KOPT-K1 (cell line): ENCODE measurements around the gene SUMO4.

Source experiments
- H3K27ac ChIP-seq: fragments of 200-600 bp; sonication (generic); 2 replicates; pipeline ENCODE4 v1.5.1; 2016; ENCODE audit warnings: antibody characterized with exemption, mild to moderate bottlenecking, low read depth, low read length; ENCODE audit not compliant: poor library complexity, severe bottlenecking
- H3K36me3 ChIP-seq: fragments of 200-600 bp; sonication (generic); 2 replicates; pipeline ENCODE4 v1.5.1; 2017; ENCODE audit warnings: antibody characterized with exemption, mild to moderate bottlenecking, low read length, moderate library complexity; ENCODE audit not compliant: insufficient read depth
- H3K9me3 ChIP-seq: fragments of 200-600 bp; sonication (generic); 2 replicates; pipeline ENCODE4 v1.5.1; 2017; ENCODE audit warnings: antibody characterized with exemption, low read length, mild to moderate bottlenecking; ENCODE audit not compliant: insufficient read depth, poor library complexity, severe bottlenecking

Gene SUMO4

DNA sequence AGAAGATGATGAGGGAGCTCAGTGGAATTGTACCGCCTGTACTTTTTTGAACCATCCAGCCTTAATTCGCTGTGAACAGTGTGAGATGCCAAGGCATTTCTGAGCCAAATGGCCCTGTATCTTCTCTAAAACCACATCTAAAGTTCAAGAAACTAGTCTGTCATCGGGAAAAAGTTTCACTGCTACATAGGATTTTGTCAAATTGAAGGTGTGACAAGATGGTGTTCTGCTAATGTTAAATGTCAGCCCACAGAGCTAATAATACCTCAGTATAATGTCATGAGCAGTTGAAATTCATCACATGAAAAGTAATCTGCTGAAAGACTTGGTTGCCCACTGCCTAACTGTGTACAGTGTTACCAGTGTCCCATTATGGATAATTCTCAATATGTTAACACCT lies 9.6 kb downstream of the SUMO4 start:
- Histone ChIP-seq H3K27ac (no peak overlapping the region), H3K9me3 (no peaks in the 10 kb centered on the region), H3K36me3 (peaks cover 45% of the 10 kb centered on the region)

DNA sequence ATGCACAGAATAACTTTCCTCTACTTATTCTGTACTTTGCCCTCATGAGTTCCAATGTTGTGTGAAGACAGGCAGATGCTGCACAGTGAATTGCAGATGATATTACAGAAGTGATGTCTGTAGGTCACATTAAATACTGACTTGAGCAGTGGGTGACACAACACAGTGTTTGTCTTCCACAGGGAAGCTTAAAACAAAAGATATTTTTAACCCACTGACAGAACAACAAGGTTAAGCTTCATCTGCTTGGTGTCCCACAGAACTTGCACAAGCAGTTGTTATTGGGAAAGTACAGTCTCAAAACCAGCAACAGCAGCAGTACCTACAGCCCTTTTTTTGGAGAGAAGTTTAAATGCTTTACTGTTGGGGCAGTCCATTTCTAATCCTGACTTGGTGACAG lies 10.5 kb downstream of the SUMO4 start:
- Histone ChIP-seq H3K27ac (no peak overlapping the region), H3K36me3 (peaks cover 36% of the 10 kb centered on the region), H3K9me3 (no peaks in the 10 kb centered on the region)

- Histone ChIP-seq H3K9me3 (no peaks in the 10 kb centered on the region), H3K36me3 (peaks cover 21% of the 10 kb centered on the region), H3K27ac (no peak overlapping the region)
Measured at GRCh38 chr6:149414009-149414408, 13.9 kb downstream of the SUMO4 start.

- H3K9me3 ChIP-seq, result no peaks in the 10 kb centered on the region
- H3K36me3 ChIP-seq, result peaks cover 13% of the 10 kb centered on the region
- no peak overlapping the region for H3K27ac ChIP-seq
Measured at GRCh38 chr6:149414821-149415220, 14.8 kb downstream of the SUMO4 start.

DNA sequence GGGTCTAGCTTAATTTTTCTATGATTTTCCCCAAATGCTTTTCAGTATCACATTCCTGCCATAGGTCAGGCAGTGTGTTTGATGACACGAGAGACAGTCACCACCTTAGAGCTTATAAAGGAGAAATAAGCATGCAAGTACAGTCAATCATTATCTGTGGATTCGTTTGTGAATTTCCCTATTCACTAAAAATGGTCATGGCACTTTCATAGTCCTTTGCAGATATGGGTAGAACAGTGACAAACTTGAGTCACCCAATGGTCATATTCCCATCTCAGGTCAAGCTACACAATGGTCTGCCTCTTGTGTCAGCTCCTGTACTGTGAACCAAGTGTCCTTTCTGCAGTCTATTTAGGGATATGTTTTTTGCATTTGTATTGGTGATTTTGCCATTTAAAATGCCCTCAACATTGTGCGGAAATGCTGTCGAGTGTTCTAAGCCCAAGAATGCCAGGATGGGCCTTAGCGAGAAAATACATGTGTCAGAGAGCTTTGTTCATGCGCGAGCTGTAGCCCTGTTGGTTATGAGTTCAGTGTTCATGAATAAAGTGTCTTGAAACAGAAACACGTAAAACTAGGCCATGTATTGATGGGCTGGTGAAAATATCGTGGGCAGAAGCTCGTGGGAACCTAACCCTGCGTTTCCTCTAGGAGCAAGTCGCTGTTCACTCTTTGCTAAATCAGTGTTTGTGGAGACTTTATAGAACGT lies 19.8 kb downstream of the SUMO4 start:
- H3K27ac ChIP-seq, result no peak overlapping the region
- H3K36me3 ChIP-seq, result no peaks in the 10 kb centered on the region
- H3K9me3 ChIP-seq, result no peaks in the 10 kb centered on the region

- Histone ChIP-seq H3K9me3 (no peaks in the 10 kb centered on the region), H3K27ac (no peak overlapping the region), H3K36me3 (no peaks in the 10 kb centered on the region)
Measured at GRCh38 chr6:149421132-149421531, 21.1 kb downstream of the SUMO4 start.

DNA sequence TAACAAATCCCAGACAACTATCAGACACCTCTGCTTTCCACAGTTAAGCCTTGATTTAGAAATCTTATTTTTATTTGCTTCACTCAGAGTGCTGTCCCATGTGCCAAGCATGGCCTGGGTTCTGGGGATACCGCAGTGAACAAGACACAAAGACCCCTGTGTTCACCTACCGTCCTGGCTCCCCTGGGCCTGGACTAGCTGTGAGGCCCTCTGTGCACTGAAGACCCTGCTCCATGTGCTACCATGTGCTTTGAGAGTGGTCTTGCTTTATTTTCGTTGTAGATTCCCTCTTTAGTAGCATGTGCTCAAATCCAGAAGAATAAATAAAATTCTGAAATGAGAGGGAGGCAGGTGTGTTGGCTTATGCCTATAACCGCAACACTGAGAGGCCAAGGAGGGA lies 22.5 kb downstream of the SUMO4 start:
- no peak overlapping the region for H3K27ac ChIP-seq
- H3K9me3 ChIP-seq, result no peaks in the 10 kb centered on the region
- H3K36me3 ChIP-seq, result no peaks in the 10 kb centered on the region

GRCh38 chr6:149423964-149424440 lies 23.9 kb downstream of the SUMO4 start:
- Histone ChIP-seq H3K36me3 (no peaks in the 10 kb centered on the region), H3K9me3 (no peaks in the 10 kb centered on the region), H3K27ac (no peak overlapping the region)

- Histone ChIP-seq H3K27ac (no peak overlapping the region), H3K9me3 (no peaks in the 10 kb centered on the region), H3K36me3 (no peaks in the 10 kb centered on the region)
Measured at GRCh38 chr6:149425224-149425623, 25.2 kb downstream of the SUMO4 start.

GRCh38 chr6:149425754-149426153 lies 25.7 kb downstream of the SUMO4 start:
- Histone ChIP-seq H3K9me3 (no peaks in the 10 kb centered on the region), H3K36me3 (no peaks in the 10 kb centered on the region), H3K27ac (no peak overlapping the region)

GRCh38 chr6:149428606-149429005 lies 28.5 kb downstream of the SUMO4 start:
- no peaks in the 10 kb centered on the region for H3K36me3 ChIP-seq

GRCh38 chr6:149429427-149430360 lies 29.6 kb downstream of the SUMO4 start:
- Histone ChIP-seq H3K9me3 (no peaks in the 10 kb centered on the region), H3K36me3 (no peaks in the 10 kb centered on the region), H3K27ac (no peak overlapping the region)

More at GRCh38 chr6:149428606-149429005, 28.5 kb downstream of the SUMO4 start:
- no peaks in the 10 kb centered on the region for H3K9me3 ChIP-seq
- H3K27ac ChIP-seq, result no peak overlapping the region

DNA sequence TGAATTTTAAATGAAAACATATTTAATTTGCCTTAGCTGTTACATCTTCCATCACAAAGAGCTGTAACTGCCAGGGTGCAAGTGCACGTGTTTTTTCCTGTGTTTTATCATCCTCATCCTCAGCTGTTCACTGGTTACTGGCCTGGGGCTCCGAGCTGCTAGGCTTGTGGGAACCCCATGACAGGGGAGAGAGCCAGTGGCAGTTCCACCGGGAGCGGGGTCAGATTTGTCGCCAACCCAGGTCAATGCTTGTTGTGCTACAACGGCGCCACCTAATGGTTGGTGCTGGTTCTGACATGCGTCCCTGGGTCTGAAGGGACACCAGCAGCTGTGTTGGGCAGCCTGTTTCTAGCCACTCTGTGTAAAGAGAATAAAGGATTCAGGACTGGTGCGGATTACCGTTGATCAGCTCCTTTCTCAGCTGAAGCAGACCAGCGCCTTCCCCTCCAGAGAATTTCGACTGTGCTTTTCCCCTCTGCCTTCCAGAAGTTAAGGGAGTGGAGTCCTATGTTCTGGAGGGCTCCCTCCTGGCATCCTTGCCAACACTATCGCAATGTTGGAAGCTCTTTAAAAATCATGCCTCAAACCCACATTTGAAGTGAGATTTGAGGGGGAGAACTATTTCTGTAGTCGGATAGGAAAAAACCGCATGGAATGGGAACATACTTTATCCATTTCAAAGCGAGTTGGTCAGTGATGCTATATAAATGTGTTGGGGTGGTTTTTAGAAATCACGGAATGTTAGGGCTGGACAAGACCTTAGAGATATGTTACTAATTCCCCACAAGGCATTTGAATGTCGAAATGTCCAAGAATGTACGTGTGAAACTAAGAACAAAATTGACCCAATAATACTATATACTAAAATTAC lies 32.1 kb downstream of the SUMO4 start:
- Histone ChIP-seq H3K36me3 (no peaks in the 10 kb centered on the region), H3K27ac (no peak overlapping the region), H3K9me3 (no peaks in the 10 kb centered on the region)

DNA sequence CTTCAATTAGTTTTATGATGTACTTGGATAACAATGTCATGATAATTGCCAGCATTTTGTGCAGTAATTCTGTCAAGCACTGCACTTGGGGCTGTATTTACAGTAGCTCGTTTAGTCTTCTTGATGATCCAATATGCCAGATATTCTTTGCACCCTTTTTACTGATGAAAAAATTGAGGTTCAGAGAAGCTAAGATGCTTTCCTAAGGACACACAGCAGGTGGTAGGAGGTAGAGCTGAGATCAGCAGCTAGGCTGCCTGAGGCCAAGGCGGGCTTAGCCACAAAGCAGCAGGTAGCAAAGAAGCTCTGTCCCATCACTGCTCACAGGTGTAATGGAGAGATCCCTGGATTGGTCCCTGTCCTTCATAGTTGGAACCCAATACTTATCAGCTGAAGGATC lies 33.3 kb downstream of the SUMO4 start:
- no peak overlapping the region for H3K27ac ChIP-seq
- no peaks in the 10 kb centered on the region for H3K9me3 ChIP-seq
- H3K36me3 ChIP-seq, result no peaks in the 10 kb centered on the region

- Histone ChIP-seq H3K27ac (no peak overlapping the region), H3K36me3 (no peaks in the 10 kb centered on the region), H3K9me3 (no peaks in the 10 kb centered on the region)
Measured at GRCh38 chr6:149433881-149434280, 33.8 kb downstream of the SUMO4 start.
